ENCODE data around the gene PPP6R3.

PPP6R3 gene

GRCh38 chr11:68649851-68650555, 189.5 kb downstream of the PPP6R3 start:
- TF ChIP-seq ZNF274 (IDR thresholded peaks at IDR 0.05; ENCODE audit: low read depth, low read length), result no peak
- no peak overlapping the region for H3K4me3 ChIP-seq (ENCODE audit: low read length)

GRCh38 chr11:68650801-68651200, 190.2 kb downstream of the PPP6R3 start:
- no peak for TF ChIP-seq ZNF274 (IDR thresholded peaks at IDR 0.05; ENCODE audit: low read depth, low read length)
- H3K4me3 ChIP-seq (ENCODE audit: low read length), result no peak overlapping the region

- no peak overlapping the region for H3K4me3 ChIP-seq (ENCODE audit: low read length)
- TF ChIP-seq ZNF274 (IDR thresholded peaks at IDR 0.05; ENCODE audit: low read depth, low read length), result no peak
These were observed 190.8 kb downstream of the PPP6R3 start for GRCh38 chr11:68651208-68651984.

- no peak overlapping the region for H3K4me3 ChIP-seq (ENCODE audit: low read length)
- TF ChIP-seq ZNF274 (IDR thresholded peaks at IDR 0.05; ENCODE audit: low read depth, low read length), result no peak
These were observed 191.6 kb downstream of the PPP6R3 start for GRCh38 chr11:68651985-68652682.

- H3K4me3 ChIP-seq (ENCODE audit: low read length), result no peak overlapping the region
- TF ChIP-seq ZNF274 (IDR thresholded peaks at IDR 0.05; ENCODE audit: low read depth, low read length), result no peak
These were observed 192.2 kb downstream of the PPP6R3 start for GRCh38 chr11:68652683-68653156.

- no peak overlapping the region for H3K4me3 ChIP-seq (ENCODE audit: low read length)
- no peak for TF ChIP-seq ZNF274 (IDR thresholded peaks at IDR 0.05; ENCODE audit: low read depth, low read length)
These were observed 193.2 kb downstream of the PPP6R3 start for GRCh38 chr11:68653486-68654430.

GRCh38 chr11:68654978-68655377, 194.4 kb downstream of the PPP6R3 start:
- no peak for TF ChIP-seq ZNF274 (IDR thresholded peaks at IDR 0.05; ENCODE audit: low read depth, low read length)

GRCh38 chr11:68655406-68655805, 194.9 kb downstream of the PPP6R3 start:
- no peak overlapping the region for H3K4me3 ChIP-seq (ENCODE audit: low read length)

More at GRCh38 chr11:68654978-68655377, 194.4 kb downstream of the PPP6R3 start:
- no peak overlapping the region for H3K4me3 ChIP-seq (ENCODE audit: low read length)

GRCh38 chr11:68655806-68656205, 195.3 kb downstream of the PPP6R3 start:
- no peak for TF ChIP-seq ZNF274 (IDR thresholded peaks at IDR 0.05; ENCODE audit: low read depth, low read length)
- H3K4me3 ChIP-seq (ENCODE audit: low read length), result no peak overlapping the region

More at GRCh38 chr11:68655406-68655805, 194.9 kb downstream of the PPP6R3 start:
- TF ChIP-seq ZNF274 (IDR thresholded peaks at IDR 0.05; ENCODE audit: low read depth, low read length), result no peak

- TF ChIP-seq ZNF274 (IDR thresholded peaks at IDR 0.05; ENCODE audit: low read depth, low read length), result no peak
These were observed 196.6 kb downstream of the PPP6R3 start for GRCh38 chr11:68657021-68657780.

GRCh38 chr11:68658097-68658496, 197.5 kb downstream of the PPP6R3 start:
- TF ChIP-seq ZNF274 (IDR thresholded peaks at IDR 0.05; ENCODE audit: low read depth, low read length), result no peak

More at GRCh38 chr11:68657021-68657780, 196.6 kb downstream of the PPP6R3 start:
- H3K4me3 ChIP-seq (ENCODE audit: low read length), result no peak overlapping the region

GRCh38 chr11:68658661-68659060, 198.1 kb downstream of the PPP6R3 start:
- no peak overlapping the region for H3K4me3 ChIP-seq (ENCODE audit: low read length)
- no peak for TF ChIP-seq ZNF274 (IDR thresholded peaks at IDR 0.05; ENCODE audit: low read depth, low read length)

More at GRCh38 chr11:68658097-68658496, 197.5 kb downstream of the PPP6R3 start:
- H3K4me3 ChIP-seq (ENCODE audit: low read length), result no peak overlapping the region
